CD14-positive monocyte (primary cell): ENCODE results near the gene ZBTB43. TPM values are rescaled to one million over a fixed set of nuclear protein-coding genes. Genes with fewer than 3 reads are reported as not detected.

Source experiments
- DNase-seq, 3 donors: peaks; one replicate each; pipeline ENCODE4 v3.0.0-alpha.2; 2011 to 2022
- H2AFZ ChIP-seq: 2 replicates; pipeline ENCODE4 v1.6.0; 2012; ENCODE audit warnings: mild to moderate bottlenecking, low read depth, low read length, inconsistent platforms; ENCODE audit not compliant: insufficient read depth, poor library complexity, severe bottlenecking
- H3K27ac ChIP-seq, 2 donors: 1 replicate in 1 of 2; 2 replicates in 1 of 2; pipeline ENCODE4 v1.5.1; 2012 to 2013; ENCODE audit warnings: low read length in 2 of 2, control low read depth in 1 of 2, inconsistent platforms in 1 of 2, low read depth in 1 of 2, mild to moderate bottlenecking in 1 of 2
- H3K27me3 ChIP-seq, 2 donors: one replicate each; pipeline versions ENCODE4 v1.6.0 to v1.6.1; 2011 to 2013; ENCODE audit warnings: low read length in 2 of 2; ENCODE audit not compliant: control insufficient read depth in 2 of 2, insufficient read depth in 2 of 2
- H3K36me3 ChIP-seq, 2 donors: replicated peaks in 1 of 2; 1 replicate in 1 of 2; 2 replicates in 1 of 2; pipeline versions ENCODE4 v1.5.1 to v1.6.1; 2012 to 2013; ENCODE audit warnings: low read length in 2 of 2, control low read depth in 1 of 2, inconsistent platforms in 1 of 2, mild to moderate bottlenecking in 1 of 2; ENCODE audit not compliant: insufficient read depth in 2 of 2, control insufficient read depth in 1 of 2
- H3K4me1 ChIP-seq, 2 donors: 1 replicate in 1 of 2; 2 replicates in 1 of 2; pipeline versions ENCODE4 v1.5.1 to v1.6.1; 2012 to 2013; ENCODE audit warnings: low read length in 2 of 2, control low read depth in 1 of 2, inconsistent platforms in 1 of 2, mild to moderate bottlenecking in 1 of 2, moderate library complexity in 1 of 2; ENCODE audit not compliant: insufficient read depth in 2 of 2, control insufficient read depth in 1 of 2
- H3K4me2 ChIP-seq: replicated peaks from 2 replicates; pipeline ENCODE3; 2012; ENCODE audit warnings: low read length, moderate library complexity, mild to moderate bottlenecking; ENCODE audit not compliant: poor library complexity, severe bottlenecking; ENCODE audit errors: extremely low read depth
- H3K4me3 ChIP-seq, 3 experiments: fragments of 200-600 bp in 1 of 3; sonication (generic) in 1 of 3; replicated peaks in 1 of 3; 1 replicate in 2 of 3; 2 replicates in 1 of 3; pipeline ENCODE4 v1.5.1; 2011 to 2013; ENCODE audit warnings: low read length in 3 of 3, mild to moderate bottlenecking in 3 of 3, control low read depth in 2 of 3, low read depth in 2 of 3, inconsistent platforms in 1 of 3, moderate library complexity in 1 of 3
- H3K79me2 ChIP-seq: 2 replicates; pipeline ENCODE4 v1.6.0; 2012; ENCODE audit warnings: mild to moderate bottlenecking, control low read depth, inconsistent platforms, low read length, moderate library complexity; ENCODE audit not compliant: insufficient read depth
- H3K9ac ChIP-seq: 2 replicates; pipeline ENCODE4 v1.6.0; 2017; ENCODE audit warnings: low read length, mild to moderate bottlenecking; ENCODE audit not compliant: insufficient read depth, poor library complexity, severe bottlenecking
- H3K9me3 ChIP-seq, 2 donors: replicated peaks in 1 of 2; 1 replicate in 1 of 2; 2 replicates in 1 of 2; pipeline versions ENCODE4 v1.5.1 to v1.6.1; 2012 to 2013; ENCODE audit warnings: low read length in 2 of 2, control low read depth in 1 of 2; ENCODE audit not compliant: control insufficient read depth in 1 of 2, insufficient read depth in 1 of 2
- H4K20me1 ChIP-seq: 2 replicates; pipeline ENCODE4 v1.6.0; 2012; ENCODE audit warnings: mild to moderate bottlenecking, low read length, control low read depth, moderate library complexity; ENCODE audit not compliant: insufficient read depth
- H3K27ac Mint-ChIP-seq, 7 donors: one replicate each; pipeline ENCODE4 v1.8.0; 2020; ENCODE audit warnings: mild to moderate bottlenecking in 7 of 7, mixed read lengths in 7 of 7, moderate library complexity in 6 of 7, inconsistent platforms in 2 of 7
- H3K27me3 Mint-ChIP-seq, 3 donors: one replicate each; pipeline ENCODE4 v1.8.0; 2021 to 2022; ENCODE audit warnings: low read depth in 3 of 3, mild to moderate bottlenecking in 3 of 3, mixed read lengths in 3 of 3, moderate library complexity in 3 of 3, inconsistent platforms in 1 of 3
- H3K36me3 Mint-ChIP-seq, 2 donors: one replicate each; pipeline ENCODE4 v1.8.0; 2020; ENCODE audit warnings: mixed read lengths in 2 of 2, inconsistent platforms in 1 of 2, mild to moderate bottlenecking in 1 of 2
- H3K4me1 Mint-ChIP-seq: one replicate; pipeline ENCODE4 v1.8.0; 2020; ENCODE audit warnings: mild to moderate bottlenecking, mixed read lengths
- H3K4me3 Mint-ChIP-seq, 2 donors: one replicate each; pipeline ENCODE4 v1.8.0; 2020; ENCODE audit warnings: mild to moderate bottlenecking in 2 of 2, mixed read lengths in 2 of 2, moderate library complexity in 1 of 2
- H3K9me3 Mint-ChIP-seq, 7 donors: one replicate each; pipeline ENCODE4 v1.8.0; 2020 to 2022; ENCODE audit warnings: mixed read lengths in 7 of 7, mild to moderate bottlenecking in 6 of 7, moderate library complexity in 6 of 7, inconsistent platforms in 2 of 7
- WGBS: methylation state at CpG from one replicate; pipeline ENCODE4 v1.1.5; 2013; ENCODE audit warnings: missing lambda C conversion rate; ENCODE audit not compliant: insufficient coverage; 5-methylcytosine and 5-hydroxymethylcytosine counted together
- intact Hi-C, 2 donors: fragments of 100-400 bp; cut with micrococcal nuclease; formaldehyde crosslinking; loops; one replicate each; pipeline versions ENCODE4 v1.15.0 to v1.15.1; 2023
- polyA plus RNA-seq, 3 donors: library from polyadenylated mRNA; depleted of rRNA in 1 of 3; unstranded in 2 of 3; stranded (reverse) in 1 of 3; fragments of 300-500 nt in 2 of 3; fragments of >200 nt in 1 of 3; fragmentation: Illumina TruSeq in 2 of 3; gene quantifications; 1 replicate in 2 of 3; 2 replicates in 1 of 3; pipeline ENCODE4 v1.2.3, GENCODE V29; 2012 to 2021
- TF ChIP-seq, protein P1 (sequence below): fragments of 200-600 bp; IDR thresholded peaks from one replicate; pipeline ENCODE4 v1.8.0; 2022; ENCODE audit warnings: antibody characterized with exemption, mild to moderate bottlenecking

The ZBTB43 gene
- polyA plus RNA-seq, 3 donors: 6.1 to 15.9 (median 6.8) TPM

DNA sequence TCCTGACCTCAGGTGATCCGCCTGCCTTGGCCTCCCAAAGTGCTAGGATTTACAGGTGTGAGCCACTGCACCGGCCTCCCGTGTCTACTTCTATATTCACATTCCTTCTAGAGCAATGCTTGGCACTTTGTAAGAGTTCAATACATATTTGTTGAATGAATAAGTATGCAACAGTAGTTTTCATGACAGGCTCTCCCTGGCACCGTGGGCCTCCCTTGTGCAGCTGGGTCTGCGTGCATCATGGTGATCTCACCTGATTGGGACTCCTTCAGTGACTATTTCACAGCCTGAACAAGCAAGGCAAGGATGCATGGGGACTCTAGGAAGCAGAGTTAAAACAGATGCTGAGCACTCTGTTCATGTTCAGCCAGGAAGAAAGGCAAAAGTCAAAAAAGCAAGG is 48.8 kb downstream of the ZBTB43 start:
- Histone ChIP-seq H3K4me3 (no peak overlapping the region), H4K20me1 (no peaks in the 10 kb centered on the region), H2AFZ (no peak overlapping the region), H3K36me3 (no peaks in the 10 kb centered on the region), H3K4me2 (no peak overlapping the region), H3K9me3 (no peaks in the 10 kb centered on the region), H3K4me1 (peaks cover 9 to 12% of the 10 kb centered on the region in 2 donors), H3K27me3 (no peaks in the 10 kb centered on the region), H3K79me2 (no peaks in the 10 kb centered on the region), H3K27ac (no peak overlapping the region), H3K9ac (no peak overlapping the region)
- no peaks in the 10 kb centered on the region for H3K36me3 Mint-ChIP-seq
- peak overlapping the region in 1 of 7 donors; percentile 55 for H3K27ac Mint-ChIP-seq
- peaks cover 2 to 5% (median 4%) of the 10 kb centered on the region in 3 donors for H3K27me3 Mint-ChIP-seq
- DNase-seq: no peak
- WGBS: 95% methylated on average over 2 of the region's 5 CpGs
- TF ChIP-seq, protein P1, sequence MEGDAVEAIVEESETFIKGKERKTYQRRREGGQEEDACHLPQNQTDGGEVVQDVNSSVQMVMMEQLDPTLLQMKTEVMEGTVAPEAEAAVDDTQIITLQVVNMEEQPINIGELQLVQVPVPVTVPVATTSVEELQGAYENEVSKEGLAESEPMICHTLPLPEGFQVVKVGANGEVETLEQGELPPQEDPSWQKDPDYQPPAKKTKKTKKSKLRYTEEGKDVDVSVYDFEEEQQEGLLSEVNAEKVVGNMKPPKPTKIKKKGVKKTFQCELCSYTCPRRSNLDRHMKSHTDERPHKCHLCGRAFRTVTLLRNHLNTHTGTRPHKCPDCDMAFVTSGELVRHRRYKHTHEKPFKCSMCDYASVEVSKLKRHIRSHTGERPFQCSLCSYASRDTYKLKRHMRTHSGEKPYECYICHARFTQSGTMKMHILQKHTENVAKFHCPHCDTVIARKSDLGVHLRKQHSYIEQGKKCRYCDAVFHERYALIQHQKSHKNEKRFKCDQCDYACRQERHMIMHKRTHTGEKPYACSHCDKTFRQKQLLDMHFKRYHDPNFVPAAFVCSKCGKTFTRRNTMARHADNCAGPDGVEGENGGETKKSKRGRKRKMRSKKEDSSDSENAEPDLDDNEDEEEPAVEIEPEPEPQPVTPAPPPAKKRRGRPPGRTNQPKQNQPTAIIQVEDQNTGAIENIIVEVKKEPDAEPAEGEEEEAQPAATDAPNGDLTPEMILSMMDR: no peak
- peaks cover 8% of the 10 kb centered on the region for H3K4me1 Mint-ChIP-seq
- intact Hi-C loops: no loop called here
- no peak overlapping the region for H3K4me3 Mint-ChIP-seq
- H3K9me3 Mint-ChIP-seq: peaks cover 0 to 2% (median 0%) of the 10 kb centered on the region in 7 donors

DNA sequence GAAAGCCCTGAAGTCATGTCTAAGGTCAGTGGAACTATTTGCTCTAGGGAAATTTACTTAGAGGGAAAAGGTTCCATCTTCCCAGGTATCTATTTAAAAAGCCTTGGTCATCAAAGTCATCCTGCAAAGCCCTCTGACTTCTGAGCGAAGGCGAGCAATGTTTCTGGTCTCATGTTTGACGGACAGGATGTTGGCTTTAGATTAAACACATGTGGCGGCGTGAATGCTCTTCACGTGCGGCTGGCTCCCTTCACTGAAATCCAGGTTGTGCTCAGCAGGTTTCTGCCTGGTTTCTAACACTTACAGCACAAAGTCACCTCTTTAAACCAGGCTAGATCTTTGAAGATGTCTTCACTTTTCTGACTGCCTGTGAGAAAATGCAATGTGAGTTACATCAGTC is 49.9 kb downstream of the ZBTB43 start:
- Histone ChIP-seq H3K4me2 (no peak overlapping the region), H3K9ac (no peak overlapping the region), H3K9me3 (no peaks in the 10 kb centered on the region), H2AFZ (no peak overlapping the region), H4K20me1 (no peaks in the 10 kb centered on the region), H3K27ac (no peak overlapping the region), H3K4me3 (no peak overlapping the region), H3K27me3 (no peaks in the 10 kb centered on the region), H3K36me3 (no peaks in the 10 kb centered on the region), H3K4me1 (peaks cover 10 to 12% of the 10 kb centered on the region in 2 donors), H3K79me2 (peaks cover 2% of the 10 kb centered on the region)
- WGBS: 97% methylated on average over 6 of the region's 7 CpGs
- H3K9me3 Mint-ChIP-seq: peaks cover 0 to 2% (median 0%) of the 10 kb centered on the region in 7 donors
- peaks cover 2 to 5% (median 4%) of the 10 kb centered on the region in 3 donors for H3K27me3 Mint-ChIP-seq
- DNase-seq: no peak
- no peaks in the 10 kb centered on the region for H3K36me3 Mint-ChIP-seq
- intact Hi-C loops: no loop called here
- no peak overlapping the region for H3K27ac Mint-ChIP-seq
- peaks cover 11% of the 10 kb centered on the region for H3K4me1 Mint-ChIP-seq
- no peak overlapping the region for H3K4me3 Mint-ChIP-seq
- TF ChIP-seq, protein P1: no peak
